GM20431 (cell line): ENCODE measurements around the gene NUDT12.

Experiments
- in situ Hi-C: fragments of 300-500 bp; cut with MseI, MboI; formaldehyde crosslinking; loops from one replicate; pipeline ENCODE4 v1.15.0; 2020; ENCODE audit warnings: low sequenced_read_pairs; ENCODE audit not compliant: unreplicated experiment

Gene NUDT12

GRCh38 chr5:103562453-103563157, at the start of gene NUDT12:
Gene NUDT12, minus strand, starts transcription at chr5:103562789. Its CDS starts 2,541 bp downstream, at chr5:103560248.
- in situ Hi-C loops, result no loop called here

GRCh38 chr5:103607346-103607745, 44.8 kb upstream of the NUDT12 start:
- in situ Hi-C loops, result no loop called here

- in situ Hi-C loops, result no loop called here
Measured at GRCh38 chr5:103605277-103605676, 42.7 kb upstream of the NUDT12 start.

- in situ Hi-C loops, result no loop called here
Measured at GRCh38 chr5:103602438-103602837, 39.8 kb upstream of the NUDT12 start.

- in situ Hi-C loops, result no loop called here
Measured at GRCh38 chr5:103601314-103601713, 38.7 kb upstream of the NUDT12 start.

GRCh38 chr5:103600086-103600485, 37.5 kb upstream of the NUDT12 start:
- in situ Hi-C loops, result no loop called here

GRCh38 chr5:103598997-103599566, 36.5 kb upstream of the NUDT12 start:
- in situ Hi-C loops, result no loop called here

- in situ Hi-C loops, result no loop called here
Measured at GRCh38 chr5:103590221-103590620, 27.6 kb upstream of the NUDT12 start.

GRCh38 chr5:103589776-103590175, 27.2 kb upstream of the NUDT12 start:
- in situ Hi-C loops, result no loop called here

- in situ Hi-C loops, result no loop called here
Measured at GRCh38 chr5:103589357-103589756, 26.8 kb upstream of the NUDT12 start.

GRCh38 chr5:103587185-103587748, 24.7 kb upstream of the NUDT12 start:
- in situ Hi-C loops, result no loop called here

GRCh38 chr5:103582364-103582763, 19.8 kb upstream of the NUDT12 start:
- in situ Hi-C loops, result no loop called here

GRCh38 chr5:103573411-103573810, 10.8 kb upstream of the NUDT12 start:
- in situ Hi-C loops, result no loop called here

GRCh38 chr5:103572454-103572853, 9.9 kb upstream of the NUDT12 start:
- in situ Hi-C loops, result no loop called here

- in situ Hi-C loops, result no loop called here
Measured at GRCh38 chr5:103571730-103572129, 9.1 kb upstream of the NUDT12 start.

GRCh38 chr5:103569313-103570060, 6.9 kb upstream of the NUDT12 start:
- in situ Hi-C loops, result no loop called here

- in situ Hi-C loops, result no loop called here
Measured at GRCh38 chr5:103565719-103566118, 3.1 kb upstream of the NUDT12 start.

GRCh38 chr5:103561685-103562452, 720 bp downstream of the NUDT12 start:
- in situ Hi-C loops, result no loop called here

GRCh38 chr5:103560826-103561225, 1.8 kb downstream of the NUDT12 start:
- in situ Hi-C loops, result no loop called here

GRCh38 chr5:103546858-103547257, 15.7 kb downstream of the NUDT12 start:
- in situ Hi-C loops, result no loop called here
